K562 (cell line): Measurements from ENCODE around the gene IMPDH2. TPM values are rescaled to one million over a fixed set of nuclear protein-coding genes. Genes with fewer than 3 reads are reported as not detected.

Source experiments
- CHD4 ChIP-seq: fragments of 200-600 bp; sonication (generic); IDR thresholded peaks from 3 replicates; pipeline ENCODE4 v1.6.1; 2012; ENCODE audit warnings: low read depth, mild to moderate bottlenecking, mixed read lengths, low read length, inconsistent platforms; ENCODE audit not compliant: insufficient read depth, insufficient replicate concordance, poor library complexity, severe bottlenecking
- FUS ChIP-seq: fragments of 200-400 bp; formaldehyde crosslinking; optimal IDR thresholded peaks from 2 replicates; pipeline ENCODE3; 2017; ENCODE audit warnings: low read depth, low read length
- KLF1 ChIP-seq: fragments of 450-650 bp; IDR thresholded peaks from 2 replicates; pipeline ENCODE4 v1.6.1; 2016; ENCODE audit warnings: missing genetic modification characterization, missing compliant biosample characterization
- MTA1 ChIP-seq: fragments of 450-650 bp; IDR thresholded peaks from 2 replicates; pipeline ENCODE4 v1.6.1; 2017; ENCODE audit warnings: borderline replicate concordance
- PYGO2 ChIP-seq: fragments of 450-650 bp; IDR thresholded peaks from 2 replicates; pipeline ENCODE4 v1.6.1; 2016; ENCODE audit warnings: mild to moderate bottlenecking, missing genetic modification characterization, moderate library complexity, missing compliant biosample characterization
- RAD51 ChIP-seq: fragments of 450-650 bp; IDR thresholded peaks from 2 replicates; pipeline ENCODE4 v1.7.1; 2016; ENCODE audit warnings: low read depth, mild to moderate bottlenecking, borderline replicate concordance
- TEAD4 ChIP-seq, 2 experiments: sonication (generic) in 1 of 2; formaldehyde crosslinking in 1 of 2; IDR thresholded peaks; 2 replicates each; pipeline versions ENCODE4 v1.6.1 to v1.8.0; 2012 to 2022; ENCODE audit warnings: borderline replicate concordance in 1 of 2, inconsistent platforms in 1 of 2, low read length in 1 of 2, mild to moderate bottlenecking in 1 of 2, missing genetic modification reagents in 1 of 2
- ZNF282 ChIP-seq: sonication (generic); formaldehyde crosslinking; IDR thresholded peaks from 2 replicates; pipeline ENCODE4 v1.8.1; 2023; ENCODE audit warnings: missing genetic modification reagents
- polyA plus RNA-seq, 8 experiments: library from polyadenylated mRNA; depleted of rRNA in 4 of 8; stranded (reverse) in 5 of 8; unstranded in 3 of 8; fragments of >200 nt; fragmentation: Nextera tagmentation in 2 of 8; fragmentation: Illumina TruSeq in 1 of 8; extraction: Ambion mirVana in 2 of 8; extraction: Trizol in 1 of 8; gene quantifications; 2 replicates each; pipeline versions ENCODE4 v1.2.1 to v1.2.3, GENCODE V29; 2011 to 2014; ENCODE audit warnings: inconsistent platforms in 1 of 8, missing spikeins in 1 of 8
- total RNA-seq, 7 experiments: library from RNA; depleted of rRNA in 6 of 7; stranded (reverse); fragments of >200 nt in 6 of 7; fragmentation: Illumina TruSeq in 2 of 7; extraction: Trizol in 2 of 7; gene quantifications; 2 replicates each; pipeline versions ENCODE4 v1.2.1 to v1.2.3, GENCODE V29; 2011 to 2021; ENCODE audit warnings: low replicate concordance in 1 of 7
- TF ChIP-seq, protein P1 (sequence below): sonication (generic); formaldehyde crosslinking; IDR thresholded peaks from 2 replicates; pipeline ENCODE4 v1.4.0; 2020; ENCODE audit warnings: mild to moderate bottlenecking, missing genetic modification reagents
- TF ChIP-seq, protein P2 (sequence below): fragments of 450-650 bp; IDR thresholded peaks from 2 replicates; pipeline ENCODE4 v1.7.1; 2018; ENCODE audit warnings: mild to moderate bottlenecking, low read depth; ENCODE audit not compliant: partially characterized antibody
- TF ChIP-seq, protein P3 (sequence below): fragments of 250-450 bp; sonication (Bioruptor Pico); IDR thresholded peaks from 2 replicates; pipeline ENCODE4 v1.6.1; 2021; ENCODE audit warnings: mild to moderate bottlenecking
- TF ChIP-seq, protein P4 (sequence below): fragments of 250-450 bp; sonication (Bioruptor Pico); IDR thresholded peaks from 2 replicates; pipeline ENCODE4 v1.5.1; 2021; ENCODE audit warnings: mild to moderate bottlenecking
- TF ChIP-seq, protein P5 (sequence below): IDR thresholded peaks from 2 replicates; pipeline ENCODE4 v1.6.1; 2014; ENCODE audit warnings: antibody characterized with exemption

IMPDH2 gene
- total and polyA plus RNA-seq, 9 of the 15 experiments (the other 6 are each of a cell fraction or from before 2014, with no cell fraction given), result 318 to 507 (median 366) TPM

DNA sequence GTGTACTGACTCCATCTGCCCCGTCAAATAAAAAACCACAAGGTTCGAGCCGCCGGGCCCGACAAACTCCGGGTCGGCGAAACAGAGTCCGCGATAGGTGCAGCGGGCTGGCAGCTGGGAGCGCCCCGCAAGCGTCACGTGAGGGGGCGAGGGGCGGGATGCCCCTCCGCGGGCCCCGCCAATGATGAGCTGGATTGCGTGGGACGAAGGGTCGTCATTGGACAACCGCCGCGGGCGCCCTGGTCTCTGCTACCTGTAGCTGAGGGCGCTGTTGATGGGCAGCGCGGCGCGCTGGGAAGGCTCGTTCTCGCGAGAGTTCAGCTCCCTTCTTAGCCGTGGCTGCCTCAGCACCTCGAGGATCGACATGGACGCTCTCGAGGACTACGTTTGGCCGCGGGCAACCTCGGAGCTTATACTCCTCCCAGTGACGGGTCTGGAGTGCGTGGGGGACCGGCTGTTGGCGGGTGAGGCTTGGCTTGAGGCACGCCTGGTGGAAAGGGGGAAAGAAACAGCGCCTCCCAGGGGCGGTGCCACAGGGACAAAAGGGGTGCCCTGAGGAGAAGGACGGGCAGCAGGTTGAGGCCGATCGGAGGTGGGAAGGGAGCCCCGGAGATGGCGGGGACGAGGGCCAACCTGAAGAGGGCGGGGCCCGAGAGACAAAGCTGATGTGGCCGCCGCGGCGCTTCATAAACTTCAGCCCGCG is 22.0 kb downstream of the IMPDH2 start, which contains the start of gene WDR6 (continued):
- TF ChIP-seq, protein P1, sequence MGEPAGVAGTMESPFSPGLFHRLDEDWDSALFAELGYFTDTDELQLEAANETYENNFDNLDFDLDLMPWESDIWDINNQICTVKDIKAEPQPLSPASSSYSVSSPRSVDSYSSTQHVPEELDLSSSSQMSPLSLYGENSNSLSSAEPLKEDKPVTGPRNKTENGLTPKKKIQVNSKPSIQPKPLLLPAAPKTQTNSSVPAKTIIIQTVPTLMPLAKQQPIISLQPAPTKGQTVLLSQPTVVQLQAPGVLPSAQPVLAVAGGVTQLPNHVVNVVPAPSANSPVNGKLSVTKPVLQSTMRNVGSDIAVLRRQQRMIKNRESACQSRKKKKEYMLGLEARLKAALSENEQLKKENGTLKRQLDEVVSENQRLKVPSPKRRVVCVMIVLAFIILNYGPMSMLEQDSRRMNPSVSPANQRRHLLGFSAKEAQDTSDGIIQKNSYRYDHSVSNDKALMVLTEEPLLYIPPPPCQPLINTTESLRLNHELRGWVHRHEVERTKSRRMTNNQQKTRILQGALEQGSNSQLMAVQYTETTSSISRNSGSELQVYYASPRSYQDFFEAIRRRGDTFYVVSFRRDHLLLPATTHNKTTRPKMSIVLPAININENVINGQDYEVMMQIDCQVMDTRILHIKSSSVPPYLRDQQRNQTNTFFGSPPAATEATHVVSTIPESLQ (CRISPR knock-in tag), result 0 out of 2 replicates have a peak, but pooled peaks have one; percentile 52
- TF ChIP-seq PYGO2 (tag), result no peak
- no peak for TF ChIP-seq ZNF282 (CRISPR knock-in tag)
- peak; percentile 56; the same call in 1 of the 2 replicates for TF ChIP-seq KLF1
- peak; percentile 94 for TF ChIP-seq RAD51
- TF ChIP-seq, protein P2, sequence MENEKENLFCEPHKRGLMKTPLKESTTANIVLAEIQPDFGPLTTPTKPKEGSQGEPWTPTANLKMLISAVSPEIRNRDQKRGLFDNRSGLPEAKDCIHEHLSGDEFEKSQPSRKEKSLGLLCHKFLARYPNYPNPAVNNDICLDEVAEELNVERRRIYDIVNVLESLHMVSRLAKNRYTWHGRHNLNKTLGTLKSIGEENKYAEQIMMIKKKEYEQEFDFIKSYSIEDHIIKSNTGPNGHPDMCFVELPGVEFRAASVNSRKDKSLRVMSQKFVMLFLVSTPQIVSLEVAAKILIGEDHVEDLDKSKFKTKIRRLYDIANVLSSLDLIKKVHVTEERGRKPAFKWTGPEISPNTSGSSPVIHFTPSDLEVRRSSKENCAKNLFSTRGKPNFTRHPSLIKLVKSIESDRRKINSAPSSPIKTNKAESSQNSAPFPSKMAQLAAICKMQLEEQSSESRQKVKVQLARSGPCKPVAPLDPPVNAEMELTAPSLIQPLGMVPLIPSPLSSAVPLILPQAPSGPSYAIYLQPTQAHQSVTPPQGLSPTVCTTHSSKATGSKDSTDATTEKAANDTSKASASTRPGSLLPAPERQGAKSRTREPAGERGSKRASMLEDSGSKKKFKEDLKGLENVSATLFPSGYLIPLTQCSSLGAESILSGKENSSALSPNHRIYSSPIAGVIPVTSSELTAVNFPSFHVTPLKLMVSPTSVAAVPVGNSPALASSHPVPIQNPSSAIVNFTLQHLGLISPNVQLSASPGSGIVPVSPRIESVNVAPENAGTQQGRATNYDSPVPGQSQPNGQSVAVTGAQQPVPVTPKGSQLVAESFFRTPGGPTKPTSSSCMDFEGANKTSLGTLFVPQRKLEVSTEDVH, result peak; percentile 37
- TF ChIP-seq, protein P3, sequence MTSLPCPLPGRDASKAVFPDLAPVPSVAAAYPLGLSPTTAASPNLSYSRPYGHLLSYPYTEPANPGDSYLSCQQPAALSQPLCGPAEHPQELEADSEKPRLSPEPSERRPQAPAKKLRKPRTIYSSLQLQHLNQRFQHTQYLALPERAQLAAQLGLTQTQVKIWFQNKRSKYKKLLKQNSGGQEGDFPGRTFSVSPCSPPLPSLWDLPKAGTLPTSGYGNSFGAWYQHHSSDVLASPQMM (CRISPR knock-in tag), result no peak
- TF ChIP-seq CHD4, result no peak
- TF ChIP-seq, protein P4, sequence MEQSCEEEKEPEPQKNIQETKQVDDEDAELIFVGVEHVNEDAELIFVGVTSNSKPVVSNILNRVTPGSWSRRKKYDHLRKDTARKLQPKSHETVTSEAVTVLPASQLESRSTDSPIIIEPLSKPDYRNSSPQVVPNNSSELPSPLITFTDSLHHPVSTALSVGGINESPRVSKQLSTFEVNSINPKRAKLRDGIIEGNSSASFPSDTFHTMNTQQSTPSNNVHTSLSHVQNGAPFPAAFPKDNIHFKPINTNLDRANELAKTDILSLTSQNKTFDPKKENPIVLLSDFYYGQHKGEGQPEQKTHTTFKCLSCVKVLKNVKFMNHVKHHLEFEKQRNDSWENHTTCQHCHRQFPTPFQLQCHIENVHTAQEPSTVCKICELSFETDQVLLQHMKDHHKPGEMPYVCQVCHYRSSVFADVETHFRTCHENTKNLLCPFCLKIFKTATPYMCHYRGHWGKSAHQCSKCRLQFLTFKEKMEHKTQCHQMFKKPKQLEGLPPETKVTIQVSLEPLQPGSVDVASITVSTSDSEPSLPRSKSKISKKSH (CRISPR knock-in tag), result no peak
- 0 out of 2 replicates have a peak, but pooled peaks have one; percentile 5 for TF ChIP-seq TEAD4 (IDR thresholded peaks at IDR 0.05; ENCODE audit: low read length)
- no peak for TF ChIP-seq TEAD4 (CRISPR knock-in tag; IDR thresholded peaks at IDR 0.05; ENCODE audit: borderline replicate concordance)
- 0 out of 2 replicates have a peak, but pooled peaks have one; percentile 34 for TF ChIP-seq MTA1
- TF ChIP-seq, protein P5, sequence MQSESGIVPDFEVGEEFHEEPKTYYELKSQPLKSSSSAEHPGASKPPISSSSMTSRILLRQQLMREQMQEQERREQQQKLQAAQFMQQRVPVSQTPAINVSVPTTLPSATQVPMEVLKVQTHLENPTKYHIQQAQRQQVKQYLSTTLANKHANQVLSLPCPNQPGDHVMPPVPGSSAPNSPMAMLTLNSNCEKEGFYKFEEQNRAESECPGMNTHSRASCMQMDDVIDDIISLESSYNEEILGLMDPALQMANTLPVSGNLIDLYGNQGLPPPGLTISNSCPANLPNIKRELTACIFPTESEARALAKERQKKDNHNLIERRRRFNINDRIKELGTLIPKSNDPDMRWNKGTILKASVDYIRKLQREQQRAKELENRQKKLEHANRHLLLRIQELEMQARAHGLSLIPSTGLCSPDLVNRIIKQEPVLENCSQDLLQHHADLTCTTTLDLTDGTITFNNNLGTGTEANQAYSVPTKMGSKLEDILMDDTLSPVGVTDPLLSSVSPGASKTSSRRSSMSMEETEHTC, result no peak
- TF ChIP-seq FUS, result no peak
